Hepatocyte (in vitro differentiated cells): ENCODE data around the gene NDUFB2.

Experiments
- EZH2 ChIP-seq: fragments of 200-600 bp; sonication (generic); IDR thresholded peaks from 2 replicates; pipeline ENCODE4 v1.6.1; 2016; ENCODE audit warnings: antibody characterized with exemption, mild to moderate bottlenecking, borderline replicate concordance
- TF ChIP-seq, protein P1 (sequence below): fragments of 200-600 bp; sonication (generic); IDR thresholded peaks from 2 replicates; pipeline ENCODE4 v1.5.1; 2016; ENCODE audit warnings: antibody characterized with exemption, mild to moderate bottlenecking; ENCODE audit not compliant: poor library complexity

DNA sequence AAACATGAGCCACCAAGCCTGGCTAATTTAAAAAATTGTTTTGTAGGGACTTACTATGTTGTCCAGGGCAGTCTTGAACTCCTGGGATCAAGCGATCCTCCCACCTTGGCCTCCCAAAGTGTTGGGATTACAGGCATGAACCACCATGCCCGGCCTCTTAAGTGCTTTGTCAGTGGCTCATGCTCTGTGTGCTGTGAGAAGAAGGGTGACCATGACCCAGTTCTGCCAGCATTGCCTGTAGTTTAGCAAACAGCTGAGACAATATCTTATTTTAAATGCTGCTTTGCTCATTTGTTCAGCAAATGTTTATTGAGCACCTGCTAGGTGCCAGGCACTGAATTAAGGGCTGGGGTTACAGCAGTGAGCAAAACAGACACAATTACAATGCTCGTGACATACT is 14.7 kb upstream of the NDUFB2 start:
- TF ChIP-seq, protein P1, sequence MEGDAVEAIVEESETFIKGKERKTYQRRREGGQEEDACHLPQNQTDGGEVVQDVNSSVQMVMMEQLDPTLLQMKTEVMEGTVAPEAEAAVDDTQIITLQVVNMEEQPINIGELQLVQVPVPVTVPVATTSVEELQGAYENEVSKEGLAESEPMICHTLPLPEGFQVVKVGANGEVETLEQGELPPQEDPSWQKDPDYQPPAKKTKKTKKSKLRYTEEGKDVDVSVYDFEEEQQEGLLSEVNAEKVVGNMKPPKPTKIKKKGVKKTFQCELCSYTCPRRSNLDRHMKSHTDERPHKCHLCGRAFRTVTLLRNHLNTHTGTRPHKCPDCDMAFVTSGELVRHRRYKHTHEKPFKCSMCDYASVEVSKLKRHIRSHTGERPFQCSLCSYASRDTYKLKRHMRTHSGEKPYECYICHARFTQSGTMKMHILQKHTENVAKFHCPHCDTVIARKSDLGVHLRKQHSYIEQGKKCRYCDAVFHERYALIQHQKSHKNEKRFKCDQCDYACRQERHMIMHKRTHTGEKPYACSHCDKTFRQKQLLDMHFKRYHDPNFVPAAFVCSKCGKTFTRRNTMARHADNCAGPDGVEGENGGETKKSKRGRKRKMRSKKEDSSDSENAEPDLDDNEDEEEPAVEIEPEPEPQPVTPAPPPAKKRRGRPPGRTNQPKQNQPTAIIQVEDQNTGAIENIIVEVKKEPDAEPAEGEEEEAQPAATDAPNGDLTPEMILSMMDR: no peak
- TF ChIP-seq EZH2: no peak
